SK-N-SH treated with all-trans-retinoic acid at 6 μM for 48 hours (cell line): ENCODE results near the gene TNIP1.

Experiments used
- ATAC-seq: fragments of 200-7000 bp; cut with Tn5 transposase; 3 replicates; pipeline ENCODE4 v1.9.1; 2020; ENCODE audit warnings: mild to moderate bottlenecking, moderate library complexity
- ARNTL ChIP-seq: fragments of 450-650 bp; formaldehyde crosslinking; IDR thresholded peaks from 2 replicates; pipeline ENCODE4 v1.5.0; 2020; ENCODE audit warnings: low read depth, mild to moderate bottlenecking, moderate library complexity, borderline replicate concordance
- CSDC2 ChIP-seq: fragments of 250-450 bp; sonication (Bioruptor Pico); IDR thresholded peaks from 2 replicates; pipeline ENCODE4 v1.5.0; 2020; ENCODE audit warnings: mild to moderate bottlenecking, moderate library complexity
- ESRRG ChIP-seq: fragments of 250-450 bp; sonication (Bioruptor Pico); IDR thresholded peaks from 2 replicates; pipeline ENCODE4 v1.6.1; 2021; ENCODE audit warnings: mild to moderate bottlenecking
- GLIS3 ChIP-seq: fragments of 250-450 bp; sonication (Bioruptor Pico); IDR thresholded peaks from 2 replicates; pipeline ENCODE4 v1.5.0; 2020; ENCODE audit warnings: mild to moderate bottlenecking, moderate library complexity
- ISL1 ChIP-seq: fragments of 250-450 bp; sonication (Bioruptor Pico); IDR thresholded peaks from 2 replicates; pipeline ENCODE4 v2.1.2; 2022; ENCODE audit warnings: mild to moderate bottlenecking, moderate library complexity
- OSR1 ChIP-seq: fragments of 250-450 bp; sonication (Bioruptor Pico); IDR thresholded peaks from 2 replicates; pipeline ENCODE4 v1.8.0; 2022; ENCODE audit warnings: moderate library complexity, mild to moderate bottlenecking, inconsistent platforms
- PPARA ChIP-seq: fragments of 250-450 bp; sonication (Bioruptor Pico); IDR thresholded peaks from 2 replicates; pipeline ENCODE4 v1.5.0; 2020; ENCODE audit warnings: mild to moderate bottlenecking, borderline replicate concordance
- TCF4 ChIP-seq: fragments of 250-450 bp; sonication (Bioruptor Pico); IDR thresholded peaks from 2 replicates; pipeline ENCODE4 v1.8.0; 2021; ENCODE audit warnings: mild to moderate bottlenecking, moderate library complexity, borderline replicate concordance
- ZC3H10 ChIP-seq: fragments of 250-450 bp; sonication (Bioruptor Pico); IDR thresholded peaks from 2 replicates; pipeline ENCODE4 v1.5.1; 2021; ENCODE audit warnings: mild to moderate bottlenecking, moderate library complexity
- ZFP3 ChIP-seq: fragments of 250-450 bp; sonication (Bioruptor Pico); IDR thresholded peaks from 2 replicates; pipeline ENCODE4 v1.5.0; 2020; ENCODE audit warnings: mild to moderate bottlenecking, moderate library complexity
- ZFP30 ChIP-seq: fragments of 450-650 bp; formaldehyde crosslinking; IDR thresholded peaks from 2 replicates; pipeline ENCODE4 v1.5.0; 2022; ENCODE audit warnings: mild to moderate bottlenecking, moderate library complexity
- ZNF565 ChIP-seq: fragments of 450-650 bp; formaldehyde crosslinking; conservative IDR thresholded peaks from 2 replicates; pipeline ENCODE4 v1.5.0; 2020; ENCODE audit warnings: low read depth, mild to moderate bottlenecking, moderate library complexity
- ZNF70 ChIP-seq: fragments of 450-650 bp; formaldehyde crosslinking; IDR thresholded peaks from 2 replicates; pipeline ENCODE4 v1.5.0; 2020; ENCODE audit warnings: mild to moderate bottlenecking, moderate library complexity
- ZNF8 ChIP-seq: fragments of 450-650 bp; formaldehyde crosslinking; IDR thresholded peaks from 2 replicates; pipeline ENCODE4 v1.5.0; 2020; ENCODE audit warnings: mild to moderate bottlenecking, moderate library complexity
- TF ChIP-seq, protein P1 (sequence below): fragments of 250-450 bp; sonication (Bioruptor Pico); IDR thresholded peaks from 2 replicates; pipeline ENCODE4 v1.5.1; 2020; ENCODE audit warnings: low read depth, mild to moderate bottlenecking, moderate library complexity
- TF ChIP-seq, protein P2 (sequence below): fragments of 250-450 bp; sonication (Bioruptor Pico); IDR thresholded peaks from 2 replicates; pipeline ENCODE4 v1.5.0; 2020; ENCODE audit warnings: mild to moderate bottlenecking, moderate library complexity
- TF ChIP-seq, protein P3 (sequence below): fragments of 250-450 bp; sonication (Bioruptor Pico); IDR thresholded peaks from 2 replicates; pipeline ENCODE4 v1.8.0; 2021; ENCODE audit warnings: low read depth, mild to moderate bottlenecking, moderate library complexity, borderline replicate concordance
- TF ChIP-seq, protein P4 (sequence below): fragments of 250-450 bp; sonication (Bioruptor Pico); IDR thresholded peaks from 2 replicates; pipeline ENCODE4 v1.5.1; 2021; ENCODE audit warnings: mild to moderate bottlenecking, moderate library complexity
- TF ChIP-seq, protein P5 (sequence below): fragments of 250-450 bp; sonication (Bioruptor Pico); IDR thresholded peaks from 2 replicates; pipeline ENCODE4 v1.8.0; 2020; ENCODE audit warnings: mild to moderate bottlenecking, moderate library complexity, borderline replicate concordance

TNIP1 gene

DNA sequence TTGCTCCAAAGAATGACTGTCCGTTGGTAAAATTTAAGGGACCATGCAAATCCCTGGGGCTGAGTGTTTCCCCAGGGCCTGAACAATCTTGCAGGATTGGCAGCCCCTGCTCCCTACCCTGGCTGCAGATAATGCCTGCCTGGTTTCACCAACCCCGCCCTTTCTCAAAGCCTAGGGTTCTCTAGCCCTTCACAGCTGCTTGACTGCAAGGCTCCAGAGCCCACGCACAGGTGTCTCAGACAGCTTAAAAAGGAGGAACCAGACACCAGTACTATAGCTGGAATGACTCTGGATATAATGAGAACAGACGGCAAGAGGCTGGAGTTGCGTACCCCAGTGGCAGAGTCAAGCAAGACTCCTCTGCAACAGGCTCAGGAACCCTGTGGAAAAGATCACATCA lies 25.2 kb upstream of the TNIP1 start:
- ATAC-seq, result no peak
- TF ChIP-seq OSR1 (CRISPR knock-in tag), result no peak
- no peak for TF ChIP-seq ARNTL (CRISPR knock-in tag)
- TF ChIP-seq, protein P1, sequence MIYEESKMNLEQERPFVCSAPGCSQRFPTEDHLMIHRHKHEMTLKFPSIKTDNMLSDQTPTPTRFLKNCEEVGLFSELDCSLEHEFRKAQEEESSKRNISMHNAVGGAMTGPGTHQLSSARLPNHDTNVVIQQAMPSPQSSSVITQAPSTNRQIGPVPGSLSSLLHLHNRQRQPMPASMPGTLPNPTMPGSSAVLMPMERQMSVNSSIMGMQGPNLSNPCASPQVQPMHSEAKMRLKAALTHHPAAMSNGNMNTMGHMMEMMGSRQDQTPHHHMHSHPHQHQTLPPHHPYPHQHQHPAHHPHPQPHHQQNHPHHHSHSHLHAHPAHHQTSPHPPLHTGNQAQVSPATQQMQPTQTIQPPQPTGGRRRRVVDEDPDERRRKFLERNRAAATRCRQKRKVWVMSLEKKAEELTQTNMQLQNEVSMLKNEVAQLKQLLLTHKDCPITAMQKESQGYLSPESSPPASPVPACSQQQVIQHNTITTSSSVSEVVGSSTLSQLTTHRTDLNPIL (CRISPR knock-in tag), result no peak
- TF ChIP-seq ZNF70 (CRISPR knock-in tag), result no peak
- TF ChIP-seq, protein P2, sequence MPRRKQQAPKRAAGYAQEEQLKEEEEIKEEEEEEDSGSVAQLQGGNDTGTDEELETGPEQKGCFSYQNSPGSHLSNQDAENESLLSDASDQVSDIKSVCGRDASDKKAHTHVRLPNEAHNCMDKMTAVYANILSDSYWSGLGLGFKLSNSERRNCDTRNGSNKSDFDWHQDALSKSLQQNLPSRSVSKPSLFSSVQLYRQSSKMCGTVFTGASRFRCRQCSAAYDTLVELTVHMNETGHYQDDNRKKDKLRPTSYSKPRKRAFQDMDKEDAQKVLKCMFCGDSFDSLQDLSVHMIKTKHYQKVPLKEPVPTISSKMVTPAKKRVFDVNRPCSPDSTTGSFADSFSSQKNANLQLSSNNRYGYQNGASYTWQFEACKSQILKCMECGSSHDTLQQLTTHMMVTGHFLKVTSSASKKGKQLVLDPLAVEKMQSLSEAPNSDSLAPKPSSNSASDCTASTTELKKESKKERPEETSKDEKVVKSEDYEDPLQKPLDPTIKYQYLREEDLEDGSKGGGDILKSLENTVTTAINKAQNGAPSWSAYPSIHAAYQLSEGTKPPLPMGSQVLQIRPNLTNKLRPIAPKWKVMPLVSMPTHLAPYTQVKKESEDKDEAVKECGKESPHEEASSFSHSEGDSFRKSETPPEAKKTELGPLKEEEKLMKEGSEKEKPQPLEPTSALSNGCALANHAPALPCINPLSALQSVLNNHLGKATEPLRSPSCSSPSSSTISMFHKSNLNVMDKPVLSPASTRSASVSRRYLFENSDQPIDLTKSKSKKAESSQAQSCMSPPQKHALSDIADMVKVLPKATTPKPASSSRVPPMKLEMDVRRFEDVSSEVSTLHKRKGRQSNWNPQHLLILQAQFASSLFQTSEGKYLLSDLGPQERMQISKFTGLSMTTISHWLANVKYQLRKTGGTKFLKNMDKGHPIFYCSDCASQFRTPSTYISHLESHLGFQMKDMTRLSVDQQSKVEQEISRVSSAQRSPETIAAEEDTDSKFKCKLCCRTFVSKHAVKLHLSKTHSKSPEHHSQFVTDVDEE (CRISPR knock-in tag), result no peak
- TF ChIP-seq TCF4, result no peak
- TF ChIP-seq, protein P3, sequence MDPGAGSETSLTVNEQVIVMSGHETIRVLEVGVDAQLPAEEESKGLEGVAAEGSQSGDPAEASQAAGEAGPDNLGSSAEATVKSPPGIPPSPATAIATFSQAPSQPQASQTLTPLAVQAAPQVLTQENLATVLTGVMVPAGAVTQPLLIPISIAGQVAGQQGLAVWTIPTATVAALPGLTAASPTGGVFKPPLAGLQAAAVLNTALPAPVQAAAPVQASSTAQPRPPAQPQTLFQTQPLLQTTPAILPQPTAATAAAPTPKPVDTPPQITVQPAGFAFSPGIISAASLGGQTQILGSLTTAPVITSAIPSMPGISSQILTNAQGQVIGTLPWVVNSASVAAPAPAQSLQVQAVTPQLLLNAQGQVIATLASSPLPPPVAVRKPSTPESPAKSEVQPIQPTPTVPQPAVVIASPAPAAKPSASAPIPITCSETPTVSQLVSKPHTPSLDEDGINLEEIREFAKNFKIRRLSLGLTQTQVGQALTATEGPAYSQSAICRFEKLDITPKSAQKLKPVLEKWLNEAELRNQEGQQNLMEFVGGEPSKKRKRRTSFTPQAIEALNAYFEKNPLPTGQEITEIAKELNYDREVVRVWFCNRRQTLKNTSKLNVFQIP (CRISPR knock-in tag), result no peak
- TF ChIP-seq, protein P4, sequence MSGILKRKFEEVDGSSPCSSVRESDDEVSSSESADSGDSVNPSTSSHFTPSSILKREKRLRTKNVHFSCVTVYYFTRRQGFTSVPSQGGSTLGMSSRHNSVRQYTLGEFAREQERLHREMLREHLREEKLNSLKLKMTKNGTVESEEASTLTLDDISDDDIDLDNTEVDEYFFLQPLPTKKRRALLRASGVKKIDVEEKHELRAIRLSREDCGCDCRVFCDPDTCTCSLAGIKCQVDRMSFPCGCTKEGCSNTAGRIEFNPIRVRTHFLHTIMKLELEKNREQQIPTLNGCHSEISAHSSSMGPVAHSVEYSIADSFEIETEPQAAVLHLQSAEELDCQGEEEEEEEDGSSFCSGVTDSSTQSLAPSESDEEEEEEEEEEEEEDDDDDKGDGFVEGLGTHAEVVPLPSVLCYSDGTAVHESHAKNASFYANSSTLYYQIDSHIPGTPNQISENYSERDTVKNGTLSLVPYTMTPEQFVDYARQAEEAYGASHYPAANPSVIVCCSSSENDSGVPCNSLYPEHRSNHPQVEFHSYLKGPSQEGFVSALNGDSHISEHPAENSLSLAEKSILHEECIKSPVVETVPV (CRISPR knock-in tag), result no peak
- no peak for TF ChIP-seq GLIS3 (CRISPR knock-in tag)
- TF ChIP-seq, protein P5, sequence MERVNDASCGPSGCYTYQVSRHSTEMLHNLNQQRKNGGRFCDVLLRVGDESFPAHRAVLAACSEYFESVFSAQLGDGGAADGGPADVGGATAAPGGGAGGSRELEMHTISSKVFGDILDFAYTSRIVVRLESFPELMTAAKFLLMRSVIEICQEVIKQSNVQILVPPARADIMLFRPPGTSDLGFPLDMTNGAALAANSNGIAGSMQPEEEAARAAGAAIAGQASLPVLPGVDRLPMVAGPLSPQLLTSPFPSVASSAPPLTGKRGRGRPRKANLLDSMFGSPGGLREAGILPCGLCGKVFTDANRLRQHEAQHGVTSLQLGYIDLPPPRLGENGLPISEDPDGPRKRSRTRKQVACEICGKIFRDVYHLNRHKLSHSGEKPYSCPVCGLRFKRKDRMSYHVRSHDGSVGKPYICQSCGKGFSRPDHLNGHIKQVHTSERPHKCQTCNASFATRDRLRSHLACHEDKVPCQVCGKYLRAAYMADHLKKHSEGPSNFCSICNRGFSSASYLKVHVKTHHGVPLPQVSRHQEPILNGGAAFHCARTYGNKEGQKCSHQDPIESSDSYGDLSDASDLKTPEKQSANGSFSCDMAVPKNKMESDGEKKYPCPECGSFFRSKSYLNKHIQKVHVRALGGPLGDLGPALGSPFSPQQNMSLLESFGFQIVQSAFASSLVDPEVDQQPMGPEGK (CRISPR knock-in tag), result no peak
- TF ChIP-seq ISL1 (CRISPR knock-in tag), result no peak
- TF ChIP-seq ESRRG, result no peak
- no peak for TF ChIP-seq ZC3H10 (CRISPR knock-in tag)
- TF ChIP-seq CSDC2 (CRISPR knock-in tag), result no peak
- no peak for TF ChIP-seq PPARA (CRISPR knock-in tag)
- TF ChIP-seq ZNF8 (CRISPR knock-in tag), result no peak
- no peak for TF ChIP-seq ZNF565 (CRISPR knock-in tag)
- TF ChIP-seq ZFP3 (CRISPR knock-in tag), result no peak

DNA sequence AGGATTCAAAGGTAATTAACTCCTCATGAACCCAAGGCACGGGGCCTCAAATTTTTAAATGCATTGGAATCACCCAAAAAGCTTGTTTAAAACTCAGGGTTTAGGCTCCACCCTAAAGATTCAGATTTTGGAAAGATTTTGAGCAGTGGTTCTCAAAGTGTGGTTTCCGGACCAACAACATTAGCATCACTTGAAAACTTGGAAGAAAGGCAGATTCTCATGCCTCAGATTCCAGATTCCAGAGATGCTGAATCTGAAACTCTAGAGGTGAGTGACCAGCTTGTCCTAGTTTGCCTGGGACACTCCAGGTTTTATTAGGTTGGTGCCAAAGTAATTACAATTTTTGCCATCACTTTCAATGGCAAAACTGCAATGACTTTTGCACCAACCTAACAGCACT lies 24.7 kb upstream of the TNIP1 start:
- ATAC-seq, result no peak
- TF ChIP-seq TCF4 (no peak), ZFP30 (CRISPR knock-in tag) (no peak)

DNA sequence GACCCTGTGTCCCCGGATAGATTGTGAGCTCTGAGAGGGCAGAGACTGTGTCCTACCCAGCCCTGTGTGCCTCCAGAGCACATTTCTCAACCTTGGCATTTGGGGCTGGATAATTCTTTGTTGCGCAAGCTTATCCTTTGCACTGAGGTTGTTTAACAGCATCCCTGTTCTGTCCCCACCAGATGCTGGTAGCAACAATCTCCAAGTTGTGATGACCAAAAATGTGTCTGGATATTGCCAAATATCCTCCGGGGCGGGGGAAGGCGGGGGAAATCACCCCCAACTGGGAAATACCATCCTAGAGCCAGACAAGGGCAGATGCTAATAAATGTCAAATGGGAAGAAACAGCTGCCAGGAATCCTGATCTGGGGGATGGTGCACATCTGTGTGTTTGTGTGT lies 24.0 kb upstream of the TNIP1 start:
- TF ChIP-seq ZNF565 (CRISPR knock-in tag) (no peak), ESRRG (no peak), ZFP3 (CRISPR knock-in tag) (no peak), CSDC2 (CRISPR knock-in tag) (no peak)
- TF ChIP-seq, protein P1 (CRISPR knock-in tag), result no peak
- TF ChIP-seq, protein P3 (CRISPR knock-in tag), result no peak
- TF ChIP-seq, protein P4 (CRISPR knock-in tag), result no peak
- ATAC-seq, result no peak
